Measurements from ENCODE around the gene GALNTL6.
A peak's percentile ranks its signal among the peaks of the same experiment; 100 is the strongest.

Gene GALNTL6

DNA sequence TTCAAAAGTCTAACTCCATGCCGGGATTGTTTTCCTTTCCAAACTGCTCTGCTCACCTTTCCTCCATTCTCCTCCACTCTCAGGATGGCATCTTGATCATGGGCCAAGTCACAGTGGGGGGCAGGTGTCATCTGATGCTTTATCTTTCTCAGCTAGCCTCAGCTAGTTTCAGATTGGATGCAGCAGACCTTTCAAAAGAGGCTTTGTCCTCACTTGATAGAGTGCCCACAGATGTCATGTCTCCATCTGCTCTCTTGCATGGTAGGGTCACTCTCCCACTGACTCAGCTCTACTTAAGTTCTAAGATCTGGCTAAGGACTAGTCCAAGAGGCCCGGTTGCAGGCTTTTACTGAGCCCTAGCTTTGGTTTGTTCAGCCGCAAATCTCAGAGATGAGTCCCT lies 1013.7 kb downstream of the GALNTL6 start:
- CTCF ChIA-PET = interaction anchor here (0.5 kb wide), 1 partner anchor 978 kb away, joined by 3 read pairs; no protein-coding TSS in a partner anchor
- TF ChIP-seq NFRKB (IDR thresholded peaks at IDR 0.05) = no peak
- no peak for TF ChIP-seq HDGF (IDR thresholded peaks at IDR 0.05; ENCODE audit: borderline replicate concordance)
- no peak for TF ChIP-seq CTBP1 (IDR thresholded peaks at IDR 0.05; ENCODE audit: borderline replicate concordance)
- TF ChIP-seq, protein P1, sequence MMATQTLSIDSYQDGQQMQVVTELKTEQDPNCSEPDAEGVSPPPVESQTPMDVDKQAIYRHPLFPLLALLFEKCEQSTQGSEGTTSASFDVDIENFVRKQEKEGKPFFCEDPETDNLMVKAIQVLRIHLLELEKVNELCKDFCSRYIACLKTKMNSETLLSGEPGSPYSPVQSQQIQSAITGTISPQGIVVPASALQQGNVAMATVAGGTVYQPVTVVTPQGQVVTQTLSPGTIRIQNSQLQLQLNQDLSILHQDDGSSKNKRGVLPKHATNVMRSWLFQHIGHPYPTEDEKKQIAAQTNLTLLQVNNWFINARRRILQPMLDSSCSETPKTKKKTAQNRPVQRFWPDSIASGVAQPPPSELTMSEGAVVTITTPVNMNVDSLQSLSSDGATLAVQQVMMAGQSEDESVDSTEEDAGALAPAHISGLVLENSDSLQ (IDR thresholded peaks at IDR 0.05) = no peak
- no peak for TF ChIP-seq ELF4 (IDR thresholded peaks at IDR 0.05)
- no peak for TF ChIP-seq L3MBTL2 (conservative IDR thresholded peaks at IDR 0.05)
- TF ChIP-seq TARDBP (IDR thresholded peaks at IDR 0.05) = no peak
- TF ChIP-seq FOXA1 (IDR thresholded peaks at IDR 0.05) = no peak
- no peak for TF ChIP-seq ZNF384 (IDR thresholded peaks at IDR 0.05)
- TF ChIP-seq BHLHE40 (IDR thresholded peaks at IDR 0.05; ENCODE audit: borderline replicate concordance) = no peak
- no peak for TF ChIP-seq SUZ12 (IDR thresholded peaks at IDR 0.05)
- TF ChIP-seq FOXM1 (IDR thresholded peaks at IDR 0.05; ENCODE audit: borderline replicate concordance) = no peak
- TF ChIP-seq ARNT (IDR thresholded peaks at IDR 0.05) = no peak
- TF ChIP-seq LEF1 (IDR thresholded peaks at IDR 0.05; ENCODE audit: borderline replicate concordance) = no peak
- TF ChIP-seq FOXK2 (IDR thresholded peaks at IDR 0.05) = no peak
- TF ChIP-seq SP1 (IDR thresholded peaks at IDR 0.05) = no peak
- POLR2A ChIA-PET = no interaction called here
- no peak for DNase-seq (ENCODE audit: extremely low spot score)

DNA sequence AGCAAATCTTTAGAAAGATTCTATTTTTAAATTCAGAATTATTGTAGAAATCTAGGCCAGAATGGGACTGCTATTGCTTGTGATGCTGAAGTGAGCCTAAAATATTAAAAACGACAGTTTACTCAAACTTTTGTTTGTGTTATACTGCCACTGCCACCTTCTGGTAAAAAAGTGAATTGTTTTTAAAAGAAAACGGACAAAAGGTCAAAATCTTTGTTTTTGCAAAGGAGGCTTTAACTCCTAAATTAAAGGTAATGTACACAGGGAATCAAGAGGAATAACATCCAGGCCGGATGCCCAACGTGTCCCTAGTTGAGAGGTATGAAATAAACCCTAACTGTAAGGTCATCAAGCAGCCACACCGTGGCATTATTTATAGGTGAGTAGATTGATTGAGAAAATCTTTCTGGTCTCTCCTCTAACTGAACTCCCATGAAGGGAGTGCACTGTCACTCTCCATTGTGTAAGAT lies 1017.1 kb downstream of the GALNTL6 start:
- POLR2A ChIA-PET = no interaction called here
- DNase-seq (ENCODE audit: extremely low spot score) = peak; percentile 20
- TF ChIP-seq LEF1 (IDR thresholded peaks at IDR 0.05; ENCODE audit: borderline replicate concordance) = no peak
- TF ChIP-seq SUZ12 (IDR thresholded peaks at IDR 0.05) = no peak
- TF ChIP-seq FOXK2 (IDR thresholded peaks at IDR 0.05) = no peak
- no peak for TF ChIP-seq ZNF384 (IDR thresholded peaks at IDR 0.05)
- TF ChIP-seq HDGF (IDR thresholded peaks at IDR 0.05; ENCODE audit: borderline replicate concordance) = no peak
- CTCF ChIA-PET = no interaction called here

DNA sequence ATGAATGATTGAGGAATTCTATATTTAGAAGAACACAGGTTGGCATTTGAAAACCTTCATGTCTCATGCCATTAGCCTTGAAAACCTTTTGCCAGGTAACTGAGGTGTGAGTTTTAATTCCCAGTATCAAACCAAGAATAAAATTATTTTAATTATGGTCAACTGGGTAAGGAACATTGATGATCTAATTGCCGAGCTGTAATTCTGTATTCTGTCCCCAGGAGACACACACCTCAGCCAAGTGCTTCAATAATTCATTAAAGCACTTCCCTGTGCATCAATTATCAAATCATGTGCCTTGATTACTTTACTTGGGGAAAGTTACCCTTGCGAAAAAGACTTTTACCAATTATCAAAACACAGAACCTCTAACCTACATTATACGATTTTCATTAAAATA lies 1023.5 kb downstream of the GALNTL6 start:
- CTCF ChIA-PET = interaction anchor here (1.0 kb wide), 1 partner anchor 634 kb away, joined by 3 read pairs; no protein-coding TSS in a partner anchor
- POLR2A ChIA-PET = no interaction called here
- TF ChIP-seq, protein P1 (IDR thresholded peaks at IDR 0.05) = no peak
- TF ChIP-seq FOXA1 (IDR thresholded peaks at IDR 0.05) = no peak
- TF ChIP-seq NFRKB (IDR thresholded peaks at IDR 0.05) = no peak
- no peak for TF ChIP-seq SP1 (IDR thresholded peaks at IDR 0.05)
- TF ChIP-seq L3MBTL2 (conservative IDR thresholded peaks at IDR 0.05) = no peak
- no peak for TF ChIP-seq FOXM1 (IDR thresholded peaks at IDR 0.05; ENCODE audit: borderline replicate concordance)
- TF ChIP-seq BHLHE40 (IDR thresholded peaks at IDR 0.05; ENCODE audit: borderline replicate concordance) = no peak
- TF ChIP-seq SUZ12 (IDR thresholded peaks at IDR 0.05) = no peak
- TF ChIP-seq CTBP1 (IDR thresholded peaks at IDR 0.05; ENCODE audit: borderline replicate concordance) = no peak
- no peak for TF ChIP-seq TARDBP (IDR thresholded peaks at IDR 0.05)
- no peak for TF ChIP-seq ARNT (IDR thresholded peaks at IDR 0.05)
- no peak for TF ChIP-seq FOXK2 (IDR thresholded peaks at IDR 0.05)
- no peak for TF ChIP-seq HDGF (IDR thresholded peaks at IDR 0.05; ENCODE audit: borderline replicate concordance)
- TF ChIP-seq LEF1 (IDR thresholded peaks at IDR 0.05; ENCODE audit: borderline replicate concordance) = no peak
- no peak for TF ChIP-seq ELF4 (IDR thresholded peaks at IDR 0.05)
- no peak for TF ChIP-seq ZNF384 (IDR thresholded peaks at IDR 0.05)

DNA sequence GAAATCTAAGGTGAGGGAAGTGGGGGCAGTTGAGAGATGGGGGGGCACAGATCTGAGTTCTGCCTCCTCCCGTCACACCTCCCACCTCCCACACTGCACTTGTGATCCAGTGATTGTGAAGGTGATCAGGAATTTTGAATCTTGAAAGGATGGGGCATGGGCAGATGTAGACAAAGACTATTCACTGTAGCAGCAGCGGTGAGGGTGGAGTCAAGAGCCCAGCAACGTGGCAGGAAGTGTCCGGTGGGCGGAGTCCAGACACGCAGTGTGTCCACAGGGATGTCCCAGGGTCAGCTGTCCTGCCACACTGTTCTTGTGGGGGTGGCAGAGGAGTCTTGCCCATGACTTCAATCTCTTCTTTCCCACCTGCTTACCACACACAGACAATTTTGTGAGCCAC lies 1024.9 kb downstream of the GALNTL6 start:
- POLR2A ChIA-PET = no interaction called here
- TF ChIP-seq SUZ12 (IDR thresholded peaks at IDR 0.05) (no peak), FOXA1 (IDR thresholded peaks at IDR 0.05) (no peak), ZNF384 (IDR thresholded peaks at IDR 0.05) (no peak), FOXK2 (IDR thresholded peaks at IDR 0.05) (no peak), FOXM1 (IDR thresholded peaks at IDR 0.05; ENCODE audit: borderline replicate concordance) (no peak), L3MBTL2 (conservative IDR thresholded peaks at IDR 0.05) (no peak), TARDBP (IDR thresholded peaks at IDR 0.05) (no peak), LEF1 (IDR thresholded peaks at IDR 0.05; ENCODE audit: borderline replicate concordance) (no peak), ARNT (IDR thresholded peaks at IDR 0.05) (no peak), ELF4 (IDR thresholded peaks at IDR 0.05) (no peak), HDGF (IDR thresholded peaks at IDR 0.05; ENCODE audit: borderline replicate concordance) (no peak), BHLHE40 (IDR thresholded peaks at IDR 0.05; ENCODE audit: borderline replicate concordance) (no peak), SP1 (IDR thresholded peaks at IDR 0.05) (no peak), CTBP1 (IDR thresholded peaks at IDR 0.05; ENCODE audit: borderline replicate concordance) (no peak), NFRKB (IDR thresholded peaks at IDR 0.05) (no peak)
- TF ChIP-seq, protein P1 (IDR thresholded peaks at IDR 0.05) = no peak
- DNase-seq (ENCODE audit: extremely low spot score) = no peak
- CTCF ChIA-PET = no interaction called here

More for the DNA sequence above, 1023.5 kb downstream of the GALNTL6 start:
- no peak for DNase-seq (ENCODE audit: extremely low spot score)

DNA sequence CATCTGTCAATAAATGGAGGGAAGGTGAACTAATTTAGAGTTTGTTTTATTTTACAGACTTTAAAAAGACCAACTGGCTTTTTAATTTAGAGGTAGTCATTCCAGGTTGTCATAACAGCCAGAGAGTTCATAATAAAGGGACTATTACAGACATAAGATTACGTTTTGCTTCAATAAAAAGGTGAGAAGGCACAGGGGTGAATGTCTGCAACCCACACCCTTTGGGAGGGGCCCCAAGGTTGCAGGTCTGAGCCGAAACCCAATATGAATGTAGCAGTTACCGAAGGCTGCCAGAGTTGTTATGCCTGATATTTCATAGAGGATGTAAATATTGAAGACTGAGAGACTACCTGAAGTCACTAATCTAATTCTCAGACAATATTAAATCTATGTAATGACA lies 1025.7 kb downstream of the GALNTL6 start:
- CTCF ChIA-PET = no interaction called here

More for the DNA sequence above, 1025.7 kb downstream of the GALNTL6 start:
- no peak for TF ChIP-seq ARNT (IDR thresholded peaks at IDR 0.05)
- no peak for TF ChIP-seq CTBP1 (IDR thresholded peaks at IDR 0.05; ENCODE audit: borderline replicate concordance)
- TF ChIP-seq FOXK2 (IDR thresholded peaks at IDR 0.05) = no peak
- no peak for TF ChIP-seq TARDBP (IDR thresholded peaks at IDR 0.05)
- TF ChIP-seq, protein P1 (IDR thresholded peaks at IDR 0.05) = no peak
- no peak for TF ChIP-seq L3MBTL2 (conservative IDR thresholded peaks at IDR 0.05)
- TF ChIP-seq FOXA1 (IDR thresholded peaks at IDR 0.05) = no peak
- no peak for TF ChIP-seq SUZ12 (IDR thresholded peaks at IDR 0.05)
- TF ChIP-seq FOXM1 (IDR thresholded peaks at IDR 0.05; ENCODE audit: borderline replicate concordance) = no peak
- no peak for TF ChIP-seq BHLHE40 (IDR thresholded peaks at IDR 0.05; ENCODE audit: borderline replicate concordance)
- no peak for TF ChIP-seq LEF1 (IDR thresholded peaks at IDR 0.05; ENCODE audit: borderline replicate concordance)
- no peak for TF ChIP-seq ELF4 (IDR thresholded peaks at IDR 0.05)
- TF ChIP-seq HDGF (IDR thresholded peaks at IDR 0.05; ENCODE audit: borderline replicate concordance) = no peak
- TF ChIP-seq NFRKB (IDR thresholded peaks at IDR 0.05) = no peak
- no peak for TF ChIP-seq SP1 (IDR thresholded peaks at IDR 0.05)
- POLR2A ChIA-PET = no interaction called here
- DNase-seq (ENCODE audit: extremely low spot score) = no peak
